ENCODE data around the gene STAP2. TPM values are rescaled to one million over a fixed set of nuclear protein-coding genes. Genes with fewer than 3 reads are reported as not detected.

STAP2 gene
- total RNA-seq, 1 experiment from 2014 or later, result 72.6 TPM

- ATAC-seq (no peak), DNase-seq (no peak)
- TF ChIP-seq, protein P1, sequence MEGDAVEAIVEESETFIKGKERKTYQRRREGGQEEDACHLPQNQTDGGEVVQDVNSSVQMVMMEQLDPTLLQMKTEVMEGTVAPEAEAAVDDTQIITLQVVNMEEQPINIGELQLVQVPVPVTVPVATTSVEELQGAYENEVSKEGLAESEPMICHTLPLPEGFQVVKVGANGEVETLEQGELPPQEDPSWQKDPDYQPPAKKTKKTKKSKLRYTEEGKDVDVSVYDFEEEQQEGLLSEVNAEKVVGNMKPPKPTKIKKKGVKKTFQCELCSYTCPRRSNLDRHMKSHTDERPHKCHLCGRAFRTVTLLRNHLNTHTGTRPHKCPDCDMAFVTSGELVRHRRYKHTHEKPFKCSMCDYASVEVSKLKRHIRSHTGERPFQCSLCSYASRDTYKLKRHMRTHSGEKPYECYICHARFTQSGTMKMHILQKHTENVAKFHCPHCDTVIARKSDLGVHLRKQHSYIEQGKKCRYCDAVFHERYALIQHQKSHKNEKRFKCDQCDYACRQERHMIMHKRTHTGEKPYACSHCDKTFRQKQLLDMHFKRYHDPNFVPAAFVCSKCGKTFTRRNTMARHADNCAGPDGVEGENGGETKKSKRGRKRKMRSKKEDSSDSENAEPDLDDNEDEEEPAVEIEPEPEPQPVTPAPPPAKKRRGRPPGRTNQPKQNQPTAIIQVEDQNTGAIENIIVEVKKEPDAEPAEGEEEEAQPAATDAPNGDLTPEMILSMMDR (conservative IDR thresholded peaks at IDR 0.05; ENCODE audit: low read depth, low read length), result no peak
- no peak for TF ChIP-seq EZH2phosphoT487 (IDR thresholded peaks at IDR 0.05; ENCODE audit: borderline replicate concordance, low read length)
- TF ChIP-seq EZH2 (IDR thresholded peaks at IDR 0.05; ENCODE audit: low read length, unreplicated experiment), result no peak
- no peaks in the 10 kb centered on the region for H3K4me1 ChIP-seq (ENCODE audit: insufficient read depth, low read length)
- no peaks in the 10 kb centered on the region for H4K20me1 ChIP-seq (ENCODE audit: low read length)
- H3K9me3 ChIP-seq (ENCODE audit: low read length), result no peaks in the 10 kb centered on the region
- H3K9me2 ChIP-seq (replicated peaks; ENCODE audit: low read length), result no peaks in the 10 kb centered on the region
- no peaks in the 10 kb centered on the region for H3K79me2 ChIP-seq (ENCODE audit: low read length)
- POLR2A ChIA-PET (ENCODE audit: unreplicated experiment), result no interaction called here
- CTCF ChIA-PET, result no interaction called here
- no peak overlapping the region for H3K27ac ChIP-seq (ENCODE audit: low read length)
- H3K4me3 ChIP-seq (ENCODE audit: low read length), result no peak overlapping the region
- intact Hi-C loops (cut with micrococcal nuclease), result no loop called here
- H2AFZ ChIP-seq (ENCODE audit: low read length), result no peak overlapping the region
- no peaks in the 10 kb centered on the region for H3F3A ChIP-seq (ENCODE audit: low read length, unreplicated experiment)
- H3K4me2 ChIP-seq (ENCODE audit: low read length), result no peak overlapping the region
- no TSS peak for BruUV-seq (replicated peaks)
- H3K9ac ChIP-seq (ENCODE audit: low read length), result no peak overlapping the region
- H3K36me3 ChIP-seq (ENCODE audit: low read depth, low read length), result no peaks in the 10 kb centered on the region
- H3K27me3 ChIP-seq (ENCODE audit: low read length), result no peaks in the 10 kb centered on the region
Measured at GRCh38 chr19:4301590-4302242, 36.9 kb downstream of the STAP2 start.

GRCh38 chr19:4300589-4300988, 38.0 kb downstream of the STAP2 start:
- no peaks in the 10 kb centered on the region for H4K20me1 ChIP-seq (ENCODE audit: low read length)
- no TSS peak for BruUV-seq (replicated peaks)
- DNase-seq (no peak), ATAC-seq (no peak)
- intact Hi-C loops (cut with micrococcal nuclease), result no loop called here
- no peak overlapping the region for H2AFZ ChIP-seq (ENCODE audit: low read length)
- no peaks in the 10 kb centered on the region for H3K4me1 ChIP-seq (ENCODE audit: insufficient read depth, low read length)
- H3K27me3 ChIP-seq (ENCODE audit: low read length), result no peaks in the 10 kb centered on the region
- no peaks in the 10 kb centered on the region for H3K36me3 ChIP-seq (ENCODE audit: low read depth, low read length)
- POLR2A ChIA-PET (ENCODE audit: unreplicated experiment), result no interaction called here
- H3K4me2 ChIP-seq (ENCODE audit: low read length), result no peak overlapping the region
- TF ChIP-seq, protein P1 (conservative IDR thresholded peaks at IDR 0.05; ENCODE audit: low read depth, low read length), result no peak
- TF ChIP-seq EZH2 (IDR thresholded peaks at IDR 0.05; ENCODE audit: low read length, unreplicated experiment) (no peak), EZH2phosphoT487 (IDR thresholded peaks at IDR 0.05; ENCODE audit: borderline replicate concordance, low read length) (no peak)
- no peaks in the 10 kb centered on the region for H3K9me3 ChIP-seq (ENCODE audit: low read length)
- no peak overlapping the region for H3K4me3 ChIP-seq (ENCODE audit: low read length)
- H3F3A ChIP-seq (ENCODE audit: low read length, unreplicated experiment), result no peaks in the 10 kb centered on the region
- no peak overlapping the region for H3K27ac ChIP-seq (ENCODE audit: low read length)
- H3K79me2 ChIP-seq (ENCODE audit: low read length), result no peaks in the 10 kb centered on the region
- no peaks in the 10 kb centered on the region for H3K9me2 ChIP-seq (replicated peaks; ENCODE audit: low read length)
- H3K9ac ChIP-seq (ENCODE audit: low read length), result no peak overlapping the region
- CTCF ChIA-PET, result no interaction called here

GRCh38 chr19:4298810-4299550, 39.6 kb downstream of the STAP2 start:
- Histone ChIP-seq H3K4me2 (ENCODE audit: low read length) (no peak overlapping the region), H4K20me1 (ENCODE audit: low read length) (no peaks in the 10 kb centered on the region), H3K4me3 (ENCODE audit: low read length) (no peak overlapping the region), H3K4me1 (ENCODE audit: insufficient read depth, low read length) (no peaks in the 10 kb centered on the region), H3K36me3 (ENCODE audit: low read depth, low read length) (no peaks in the 10 kb centered on the region), H3K27me3 (ENCODE audit: low read length) (no peaks in the 10 kb centered on the region), H3K27ac (ENCODE audit: low read length) (no peak overlapping the region), H3K9me3 (ENCODE audit: low read length) (no peaks in the 10 kb centered on the region), H2AFZ (ENCODE audit: low read length) (no peak overlapping the region), H3K79me2 (ENCODE audit: low read length) (no peaks in the 10 kb centered on the region), H3K9ac (ENCODE audit: low read length) (no peak overlapping the region), H3F3A (ENCODE audit: low read length, unreplicated experiment) (no peaks in the 10 kb centered on the region), H3K9me2 (replicated peaks; ENCODE audit: low read length) (no peaks in the 10 kb centered on the region)
- CTCF ChIA-PET, result no interaction called here
- TF ChIP-seq EZH2phosphoT487 (IDR thresholded peaks at IDR 0.05; ENCODE audit: borderline replicate concordance, low read length) (no peak), EZH2 (IDR thresholded peaks at IDR 0.05; ENCODE audit: low read length, unreplicated experiment) (no peak)
- TF ChIP-seq, protein P1 (conservative IDR thresholded peaks at IDR 0.05; ENCODE audit: low read depth, low read length), result no peak
- DNase-seq, result no peak
- no peak for ATAC-seq
- POLR2A ChIA-PET (ENCODE audit: unreplicated experiment), result no interaction called here
- intact Hi-C loops (cut with micrococcal nuclease), result no loop called here
- BruUV-seq (replicated peaks), result no TSS peak

Data from PC-3 (cell line).